Activated CD8-positive, alpha-beta T cell treated with anti-CD3 and anti-CD28 coated beads, Interleukin-2, amount 10 ng/mL, durations not matched to agents 7 days and 5 days (primary cell): Measurements from ENCODE around the gene SLF2. TPM values are rescaled to one million over a fixed set of nuclear protein-coding genes. Genes with fewer than 3 reads are reported as not detected.

Source experiments
- ATAC-seq: fragments of 150-1000 bp; cut with Tn5 transposase; one replicate; pipeline ENCODE4 v1.10.0; 2021; ENCODE audit warnings: moderate library complexity
- CTCF ChIA-PET: fragments of 350-600 bp; sonication (Branson Sonifier 250); formaldehyde crosslinking; loops from one replicate; lab custom pipeline; 2021; ENCODE audit warnings: antibody characterized with exemption; lab: Charles Lee
- POLR2A ChIA-PET: fragments of 350-600 bp; sonication (Branson Sonifier 250); formaldehyde crosslinking; loops from one replicate; lab custom pipeline; 2021; ENCODE audit warnings: antibody characterized with exemption; lab: Charles Lee
- DNase-seq: peaks from one replicate; pipeline ENCODE4 v3.0.0-alpha.2; 2020
- H3K27ac Mint-ChIP-seq: one replicate; pipeline ENCODE4 v1.8.0; 2021; ENCODE audit warnings: mild to moderate bottlenecking, mixed read lengths
- H3K27me3 Mint-ChIP-seq: one replicate; pipeline ENCODE4 v1.8.0; 2021; ENCODE audit warnings: low read depth, mixed read lengths
- H3K36me3 Mint-ChIP-seq: one replicate; pipeline ENCODE4 v1.8.0; 2021; ENCODE audit warnings: low read depth, mixed read lengths
- H3K4me1 Mint-ChIP-seq: one replicate; pipeline ENCODE4 v1.8.0; 2021; ENCODE audit warnings: low read depth, mixed read lengths
- H3K4me3 Mint-ChIP-seq: one replicate; pipeline ENCODE4 v1.8.0; 2021; ENCODE audit warnings: mild to moderate bottlenecking, mixed read lengths
- H3K9me3 Mint-ChIP-seq: one replicate; pipeline ENCODE4 v1.8.0; 2022; ENCODE audit warnings: mixed read lengths; ENCODE audit not compliant: insufficient read depth
- total RNA-seq, 2 experiments: library from RNA; stranded (reverse); gene quantifications; one replicate each; pipeline ENCODE4 v1.2.3, GENCODE V29; 2021

SLF2 gene
- total RNA-seq, 2 experiments from 2014 or later = 42.8 to 44.4 TPM

DNA sequence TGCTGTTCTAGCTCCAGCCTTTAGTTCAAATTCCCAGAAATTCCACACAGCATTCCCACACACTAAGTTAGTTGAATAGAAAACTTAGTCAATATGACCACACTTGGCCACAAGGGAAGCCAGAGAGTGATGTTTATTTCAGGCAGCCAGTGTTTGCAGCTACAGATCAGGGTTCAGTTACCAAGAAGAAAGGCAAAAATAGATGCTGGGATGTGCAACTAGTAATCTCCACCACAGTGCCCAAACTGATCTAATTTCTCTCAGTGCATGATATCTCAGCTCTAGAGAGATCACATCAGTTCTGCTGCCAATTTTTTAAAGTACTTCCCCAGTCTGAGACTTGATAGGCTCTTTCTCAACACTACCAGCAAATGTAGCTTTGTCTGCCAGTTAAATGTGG, 17.6 kb downstream of the SLF2 start:
- CTCF ChIA-PET = interaction anchor here (0.5 to 1.0 kb wide), 3 partner anchors 8 to 16 kb away, joined by 3 to 4 read pairs (median 3); no protein-coding TSS in a partner anchor
- ATAC-seq (no peak), DNase-seq (no peak)
- Mint-ChIP-seq H3K27ac (no peak overlapping the region), H3K36me3 (peaks cover 47% of the 10 kb centered on the region), H3K4me1 (peaks cover 4% of the 10 kb centered on the region), H3K27me3 (no peaks in the 10 kb centered on the region), H3K9me3 (no peaks in the 10 kb centered on the region), H3K4me3 (no peak overlapping the region)
- POLR2A ChIA-PET = no interaction called here

DNA sequence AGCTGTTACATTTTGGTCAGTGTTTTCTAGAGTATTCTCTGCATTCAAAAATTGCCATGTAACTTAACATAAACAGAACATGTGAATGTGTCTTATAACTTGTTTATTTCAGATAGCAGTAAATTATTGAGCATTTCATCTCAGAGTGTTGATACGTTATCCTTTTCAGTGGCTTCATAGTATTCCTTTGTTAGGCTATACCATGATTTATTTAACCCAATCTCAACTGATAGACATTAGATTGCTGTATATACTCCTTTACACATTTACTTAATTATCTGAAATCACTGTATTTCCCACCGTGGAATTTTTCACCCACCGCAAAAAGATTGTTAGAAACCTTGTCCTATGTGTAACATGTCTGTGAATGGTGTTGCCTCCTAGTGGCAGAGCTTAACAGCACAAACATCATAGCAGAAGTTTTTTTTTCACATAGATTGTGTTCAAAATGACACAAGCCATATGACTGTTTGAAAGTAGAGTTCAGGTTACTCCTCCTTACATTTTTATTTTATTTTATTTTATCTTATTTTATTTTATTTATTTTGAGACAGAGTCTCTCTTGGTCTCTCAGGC, 21.4 kb downstream of the SLF2 start:
- peak; percentile 29 for DNase-seq
- H3K36me3 Mint-ChIP-seq = peaks cover 41% of the 10 kb centered on the region
- no peaks in the 10 kb centered on the region for H3K27me3 Mint-ChIP-seq

DNA sequence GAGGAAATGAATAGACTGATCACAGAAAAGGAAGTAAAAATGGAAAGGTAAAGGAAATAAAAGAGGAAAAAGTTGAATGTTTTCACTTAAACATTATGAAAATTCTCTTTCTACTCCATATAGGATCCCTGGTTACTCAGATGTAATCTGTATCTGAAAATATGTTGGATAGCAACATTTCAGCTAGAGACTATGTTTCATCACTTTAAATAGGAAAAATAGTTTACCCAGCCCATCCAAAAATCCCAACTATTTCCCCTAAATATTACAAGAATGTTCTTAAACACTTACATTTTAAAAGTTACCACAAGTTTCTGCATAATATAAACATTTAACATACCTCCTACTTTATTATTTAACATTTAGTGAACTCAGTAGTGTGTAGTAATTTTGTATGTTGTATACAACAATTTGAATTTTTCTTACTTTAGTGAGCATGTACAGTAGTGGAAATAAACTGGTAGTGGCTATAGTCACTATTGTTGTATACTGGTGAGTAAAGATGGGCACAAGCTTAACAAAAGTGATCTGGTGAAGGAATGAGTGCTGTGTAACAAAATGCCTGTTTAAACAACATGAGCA, 27.1 kb downstream of the SLF2 start:
- peaks cover 49% of the 10 kb centered on the region for H3K36me3 Mint-ChIP-seq

More for the DNA sequence above, 21.4 kb downstream of the SLF2 start:
- Mint-ChIP-seq H3K9me3 (no peaks in the 10 kb centered on the region), H3K27ac (no peak overlapping the region), H3K4me3 (no peak overlapping the region), H3K4me1 (peaks cover 4% of the 10 kb centered on the region)
- ATAC-seq = no peak
- CTCF ChIA-PET = interaction anchor here (0.8 to 2.3 kb wide), 7 partner anchors 9 to 22 kb away, joined by 3 to 9 read pairs (median 6); partner anchors contain the start of gene SLF2
- POLR2A ChIA-PET = no interaction called here

DNA sequence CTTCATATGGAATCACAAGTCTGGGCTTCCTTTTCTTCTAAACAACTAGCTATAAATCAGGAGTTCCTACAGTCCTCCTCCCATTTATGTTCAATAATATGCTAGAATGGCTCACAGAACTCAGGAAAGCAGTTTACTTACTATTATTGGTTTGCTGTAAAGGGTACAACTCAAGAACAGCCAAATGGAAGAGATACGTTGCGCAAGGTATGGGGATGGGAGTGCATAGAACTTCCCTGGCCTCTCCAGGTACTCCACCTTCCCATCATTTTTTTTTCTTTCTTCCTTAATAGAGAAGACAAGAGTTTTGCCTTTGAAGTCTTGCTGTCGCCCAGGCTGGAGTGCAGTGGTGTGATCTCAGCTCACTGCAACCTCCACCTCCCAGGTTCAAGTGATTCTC, 29.5 kb downstream of the SLF2 start:
- Mint-ChIP-seq H3K4me3 (no peak overlapping the region), H3K27ac (no peak overlapping the region), H3K36me3 (peaks cover 62% of the 10 kb centered on the region), H3K4me1 (peaks cover 14% of the 10 kb centered on the region), H3K27me3 (no peaks in the 10 kb centered on the region), H3K9me3 (no peaks in the 10 kb centered on the region)
- DNase-seq = no peak
- CTCF ChIA-PET = interaction anchor here (1.1 kb wide), 1 partner anchor 12 kb away, joined by 3 read pairs; no protein-coding TSS in a partner anchor
- POLR2A ChIA-PET = interaction anchor here (0.5 kb wide), 1 partner anchor 23 kb away, joined by 3 read pairs; no protein-coding TSS in a partner anchor
- ATAC-seq = no peak

More for the DNA sequence above, 27.1 kb downstream of the SLF2 start:
- ATAC-seq (no peak), DNase-seq (no peak)
- Mint-ChIP-seq H3K27me3 (no peaks in the 10 kb centered on the region), H3K27ac (no peak overlapping the region), H3K4me3 (no peak overlapping the region), H3K9me3 (no peaks in the 10 kb centered on the region), H3K4me1 (peaks cover 14% of the 10 kb centered on the region)
- POLR2A ChIA-PET = no interaction called here
- CTCF ChIA-PET = no interaction called here

DNA sequence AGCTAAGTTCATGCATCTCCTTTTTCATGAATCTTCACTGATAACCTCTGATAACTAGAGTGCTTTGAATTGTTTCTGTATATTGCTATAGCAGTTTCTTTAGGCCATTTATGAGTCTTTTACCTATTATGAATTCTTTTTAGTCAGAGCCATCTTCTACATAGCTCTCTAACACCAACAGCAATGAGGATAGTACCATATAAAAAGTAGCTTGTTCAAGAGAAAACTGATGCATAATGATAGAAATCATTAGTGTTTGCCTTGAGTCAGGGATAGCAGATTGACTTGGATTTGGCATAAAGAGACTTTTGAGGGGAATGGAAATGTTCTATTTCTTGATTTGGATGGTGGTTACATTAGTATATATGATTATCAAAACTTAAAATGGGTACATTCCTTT, 30.7 kb downstream of the SLF2 start:
- no peaks in the 10 kb centered on the region for H3K9me3 Mint-ChIP-seq
- no peak for ATAC-seq
- ChIA-PET CTCF (interaction anchor here (1.2 to 1.7 kb wide), 3 partner anchors 9 to 71 kb away, joined by 3 to 6 read pairs (median 6); no protein-coding TSS in a partner anchor), POLR2A (no interaction called here)
- DNase-seq = no peak
- H3K4me1 Mint-ChIP-seq = peaks cover 14% of the 10 kb centered on the region
- peaks cover 64% of the 10 kb centered on the region for H3K36me3 Mint-ChIP-seq
- no peaks in the 10 kb centered on the region for H3K27me3 Mint-ChIP-seq
- no peak overlapping the region for H3K4me3 Mint-ChIP-seq
- H3K27ac Mint-ChIP-seq = peak overlapping the region; percentile 71

DNA sequence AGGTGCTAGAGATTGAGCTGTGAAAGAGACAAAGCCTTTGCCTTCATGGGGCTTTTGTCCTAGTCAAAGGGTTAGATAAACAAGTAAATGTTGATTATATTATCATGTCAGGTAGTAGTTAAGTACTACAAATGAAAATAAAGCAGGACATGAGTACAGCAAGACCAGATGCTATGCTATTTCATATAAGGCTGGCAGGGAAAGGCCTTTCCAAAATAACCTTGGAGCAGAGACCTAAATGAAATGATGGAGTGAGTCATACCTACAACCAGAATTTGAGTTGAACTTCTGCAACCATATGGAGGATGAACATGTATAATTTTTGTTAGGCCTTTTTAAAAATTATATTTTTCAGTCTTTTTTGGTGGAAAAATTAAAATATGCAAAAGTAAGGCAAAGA, 33.0 kb downstream of the SLF2 start:
- Mint-ChIP-seq H3K36me3 (peaks cover 66% of the 10 kb centered on the region), H3K27ac (no peak overlapping the region), H3K4me1 (peaks cover 21% of the 10 kb centered on the region), H3K9me3 (no peaks in the 10 kb centered on the region), H3K27me3 (no peaks in the 10 kb centered on the region), H3K4me3 (no peak overlapping the region)
- no peak for DNase-seq
- no peak for ATAC-seq
- CTCF ChIA-PET = no interaction called here
- POLR2A ChIA-PET = no interaction called here

DNA sequence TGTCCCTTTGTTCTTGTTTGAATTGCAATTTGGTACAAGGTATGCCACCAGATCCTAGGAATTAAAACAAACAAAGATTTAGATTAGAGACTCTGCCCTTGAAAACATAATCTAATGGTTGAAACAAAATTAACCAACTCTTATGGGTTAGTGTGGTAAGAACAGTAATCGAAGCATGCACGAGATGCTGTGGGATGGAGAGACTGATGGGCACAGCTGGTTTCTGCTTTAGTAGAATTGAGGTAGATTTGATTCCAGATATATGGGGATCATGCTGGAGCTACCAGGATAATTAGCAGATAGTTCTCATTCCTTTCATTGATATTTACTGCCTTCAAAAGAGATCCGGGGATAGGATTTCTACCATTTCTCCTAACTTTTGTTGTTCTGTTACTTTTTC, 36.2 kb downstream of the SLF2 start:
- no peak overlapping the region for H3K27ac Mint-ChIP-seq
- H3K27me3 Mint-ChIP-seq = no peaks in the 10 kb centered on the region
- ATAC-seq (no peak), DNase-seq (no peak)
- CTCF ChIA-PET = no interaction called here
- no peak overlapping the region for H3K4me3 Mint-ChIP-seq
- peaks cover 48% of the 10 kb centered on the region for H3K36me3 Mint-ChIP-seq
- H3K9me3 Mint-ChIP-seq = no peaks in the 10 kb centered on the region
- POLR2A ChIA-PET = no interaction called here
- peaks cover 13% of the 10 kb centered on the region for H3K4me1 Mint-ChIP-seq

DNA sequence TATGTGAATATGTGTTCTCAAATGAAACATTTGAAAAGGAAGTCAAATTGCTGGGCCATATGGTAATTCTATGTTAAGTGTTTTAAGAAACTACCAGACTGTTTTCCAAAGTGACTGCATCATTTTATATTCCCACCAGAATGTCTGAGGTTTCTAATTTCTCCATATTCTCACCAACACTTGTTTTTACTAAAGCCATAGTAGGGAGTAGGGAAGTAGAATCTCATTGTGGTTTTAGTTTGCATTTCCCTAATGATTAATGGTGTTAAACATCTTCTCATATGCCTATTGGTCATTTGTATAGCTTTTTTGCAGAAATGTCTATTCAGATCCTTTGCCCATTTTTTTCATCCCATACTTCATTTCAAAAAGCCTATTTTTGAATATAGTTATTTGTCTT, 47.5 kb downstream of the SLF2 start:
- no peaks in the 10 kb centered on the region for H3K27me3 Mint-ChIP-seq
- ChIA-PET CTCF (no interaction called here), POLR2A (no interaction called here)
- no peak overlapping the region for H3K4me3 Mint-ChIP-seq
- DNase-seq = no peak
- H3K27ac Mint-ChIP-seq = no peak overlapping the region
- ATAC-seq = no peak
- H3K4me1 Mint-ChIP-seq = peaks cover 9% of the 10 kb centered on the region
- H3K36me3 Mint-ChIP-seq = peaks cover 50% of the 10 kb centered on the region
- no peaks in the 10 kb centered on the region for H3K9me3 Mint-ChIP-seq

DNA sequence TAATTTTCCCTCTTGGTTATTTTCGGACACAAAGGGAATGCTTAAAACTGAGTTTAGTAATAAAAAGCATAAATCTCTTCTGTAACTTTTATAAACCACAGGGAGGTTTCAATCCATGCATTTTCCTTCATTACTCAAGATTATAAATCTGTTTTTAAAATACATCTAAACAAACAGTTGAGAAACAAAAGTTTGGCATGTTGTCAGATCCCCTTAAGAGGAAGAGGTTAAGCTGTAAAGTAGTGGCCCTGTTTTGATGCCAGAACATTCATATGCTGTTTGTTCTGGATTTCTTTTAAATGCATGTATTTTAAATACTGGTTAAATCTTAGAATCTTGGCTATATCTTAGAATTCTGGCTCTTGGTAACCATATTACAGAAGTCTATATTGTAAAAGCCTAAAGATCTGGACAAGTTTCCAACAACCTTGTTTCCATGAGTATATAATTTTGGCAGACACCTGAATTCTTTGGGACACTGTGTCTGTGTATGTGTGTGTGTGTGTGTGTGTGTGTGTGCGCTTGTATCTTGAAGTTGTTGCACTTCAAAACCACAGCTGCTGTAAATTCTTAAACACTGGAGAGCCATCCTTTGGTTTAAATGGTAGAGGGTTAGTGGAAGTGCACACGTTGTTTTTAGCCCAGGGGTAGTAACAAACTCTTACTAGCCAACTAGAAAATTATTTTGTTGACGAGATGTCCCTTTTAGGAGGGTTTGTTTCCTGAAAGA, 49.8 kb downstream of the SLF2 start:
- Mint-ChIP-seq H3K9me3 (no peaks in the 10 kb centered on the region), H3K4me3 (no peak overlapping the region), H3K36me3 (peaks cover 43% of the 10 kb centered on the region), H3K4me1 (no peaks in the 10 kb centered on the region), H3K27me3 (no peaks in the 10 kb centered on the region), H3K27ac (no peak overlapping the region)
- POLR2A ChIA-PET = no interaction called here
- DNase-seq (no peak), ATAC-seq (no peak)
- CTCF ChIA-PET = interaction anchor here (0.8 kb wide), 1 partner anchor 52 kb away, joined by 3 read pairs; no protein-coding TSS in a partner anchor

DNA sequence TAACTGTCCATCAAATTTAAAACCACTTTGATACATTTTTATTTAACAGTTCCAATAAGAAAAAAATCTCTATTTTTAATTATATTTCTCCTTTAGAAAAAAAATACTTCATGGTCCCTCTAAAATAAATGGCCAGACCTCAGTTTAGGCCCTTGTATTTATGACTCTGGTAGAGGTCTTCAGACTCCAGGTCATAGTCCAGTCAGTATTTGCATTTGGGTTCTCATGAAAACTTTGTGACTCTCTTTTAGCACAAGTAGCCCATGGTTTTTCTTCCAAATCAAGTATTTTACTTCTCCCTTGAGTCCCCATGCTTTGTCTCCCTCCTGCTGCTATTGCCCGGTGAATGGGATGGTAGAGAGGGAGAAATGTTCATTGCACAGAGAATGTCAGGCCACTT, 51.1 kb downstream of the SLF2 start:
- ChIA-PET POLR2A (no interaction called here), CTCF (no interaction called here)
- no peaks in the 10 kb centered on the region for H3K9me3 Mint-ChIP-seq
- no peak overlapping the region for H3K27ac Mint-ChIP-seq
- peaks cover 40% of the 10 kb centered on the region for H3K36me3 Mint-ChIP-seq
- H3K4me3 Mint-ChIP-seq = no peak overlapping the region
- DNase-seq (no peak), ATAC-seq (no peak)
- H3K27me3 Mint-ChIP-seq = no peaks in the 10 kb centered on the region
- peaks cover under 1% of the 10 kb centered on the region for H3K4me1 Mint-ChIP-seq

DNA sequence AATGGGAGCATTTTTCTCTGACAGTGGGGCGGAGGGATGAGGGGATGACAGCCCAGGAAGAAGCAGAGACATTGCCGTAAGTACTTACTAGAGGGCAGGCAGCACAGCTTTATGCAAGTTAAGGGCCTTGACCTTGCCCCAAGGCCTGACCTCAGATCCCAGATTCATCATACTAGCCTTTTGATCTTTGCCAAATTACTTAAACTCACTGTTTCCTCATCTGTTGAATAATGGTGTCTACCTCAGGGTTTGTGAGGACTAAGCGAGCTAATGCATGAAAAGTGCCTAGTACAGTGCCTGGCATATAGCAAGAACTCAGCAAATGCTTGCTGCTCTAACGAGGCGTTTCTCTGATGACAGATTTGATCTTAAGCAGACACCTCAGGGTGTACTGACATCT, 53.1 kb downstream of the SLF2 start:
- H3K9me3 Mint-ChIP-seq = no peaks in the 10 kb centered on the region
- no peak overlapping the region for H3K27ac Mint-ChIP-seq
- ChIA-PET CTCF (interaction anchor here (0.8 to 3.2 kb wide), 6 partner anchors 8 to 222 kb away, joined by 3 to 15 read pairs (median 4); partner anchors contain the start of gene LZTS2), POLR2A (interaction anchor here (0.6 kb wide), 1 partner anchor 24 kb away, joined by 3 read pairs; no protein-coding TSS in a partner anchor)
- H3K27me3 Mint-ChIP-seq = peaks cover under 1% of the 10 kb centered on the region
- H3K36me3 Mint-ChIP-seq = peaks cover 24% of the 10 kb centered on the region
- no peak overlapping the region for H3K4me3 Mint-ChIP-seq
- H3K4me1 Mint-ChIP-seq = peaks cover 6% of the 10 kb centered on the region
- ATAC-seq = no peak
- DNase-seq = no peak

DNA sequence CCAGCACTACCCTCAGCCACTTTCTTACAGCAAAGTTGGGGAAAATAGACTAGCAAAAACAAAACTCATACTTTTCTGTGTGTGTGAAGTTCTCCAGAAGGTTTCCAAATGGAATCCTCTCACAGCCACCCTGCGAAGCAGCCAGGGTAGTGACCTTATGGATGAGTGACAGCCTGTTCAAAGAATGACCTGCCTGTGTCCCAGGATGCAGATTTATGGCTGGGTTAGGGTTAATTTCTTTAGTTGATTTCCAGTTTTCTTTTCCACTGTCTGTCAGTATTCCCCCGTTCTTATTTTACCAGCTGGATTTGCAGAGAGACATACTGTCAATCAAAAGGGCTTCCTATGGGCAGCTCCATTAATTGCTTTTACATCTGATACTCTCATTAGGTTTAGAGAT, 54.1 kb downstream of the SLF2 start:
- CTCF ChIA-PET = interaction anchor here (1.0 to 3.2 kb wide), 4 partner anchors 11 to 48 kb away, joined by 3 to 15 read pairs (median 5); no protein-coding TSS in a partner anchor
- no peak overlapping the region for H3K27ac Mint-ChIP-seq
- ATAC-seq (no peak), DNase-seq (no peak)
- POLR2A ChIA-PET = no interaction called here
- H3K4me3 Mint-ChIP-seq = no peak overlapping the region
- H3K27me3 Mint-ChIP-seq = peaks cover 3% of the 10 kb centered on the region
- peaks cover 20% of the 10 kb centered on the region for H3K36me3 Mint-ChIP-seq
- peaks cover 6% of the 10 kb centered on the region for H3K4me1 Mint-ChIP-seq
- no peaks in the 10 kb centered on the region for H3K9me3 Mint-ChIP-seq
